HCT116 (cell line): ENCODE measurements around the gene EMX1. TPM values are rescaled to one million over a fixed set of nuclear protein-coding genes. Genes with fewer than 3 reads are reported as not detected.

Experiments used
- ATAC-seq: fragments of 200-7000 bp; cut with Tn5 transposase; 2 replicates; pipeline ENCODE4 v1.9.1; 2020; ENCODE audit warnings: mild to moderate bottlenecking, moderate library complexity
- BruUV-seq: library from RNA; stranded (reverse); fragments of 400-500 nt; replicated peaks from 2 replicates; lab custom pipeline; 2021; lab: Mats Ljungman, UMichigan
- CTCF ChIA-PET: fragments of 300-600 bp; sonication (Branson Sonifier 250); formaldehyde crosslinking; loops from one replicate; lab custom pipeline; 2021; ENCODE audit warnings: antibody characterized with exemption; lab: Charles Lee
- POLR2A ChIA-PET: fragments of 300-600, 350-600 bp; sonication (Branson Sonifier 250); formaldehyde crosslinking; loops from one replicate; lab custom pipeline; 2021; ENCODE audit warnings: antibody characterized with exemption; lab: Charles Lee
- RAD21 ChIA-PET, 2 experiments: fragments of 300-600 bp; sonication (Branson Sonifier 250); formaldehyde crosslinking; loops; one replicate each; lab custom pipeline; 2023; ENCODE audit warnings: low total read pairs in 2 of 2; ENCODE audit not compliant: uncharacterized antibody in 2 of 2, unreplicated experiment in 2 of 2, low non-redundant PET in 1 of 2; lab: Charles Lee
- DNase-seq: peaks from one replicate; pipeline ENCODE4 v3.0.0-alpha.2; 2010; ENCODE audit warnings: low read depth, low spot score
- H2AFZ ChIP-seq: fragments of 200-600 bp; shearing (Covaris generic), sonication (generic); 2 replicates; pipeline ENCODE4 v1.6.1; 2017; ENCODE audit warnings: low read depth, mixed run types, mixed read lengths, antibody characterized with exemption, low read length; ENCODE audit not compliant: poor library complexity, severe bottlenecking
- H3K27ac ChIP-seq: 2 replicates; pipeline ENCODE4 v1.5.1; 2012; ENCODE audit warnings: low read depth, low read length
- H3K27me3 ChIP-seq: fragments of 200-600 bp; sonication (generic); 2 replicates; pipeline ENCODE4 v1.6.1; 2016; ENCODE audit warnings: mixed run types, low read length, mixed read lengths; ENCODE audit not compliant: insufficient read depth
- H3K36me3 ChIP-seq, 2 experiments: fragments of 200-500 bp in 1 of 2; fragments of 200-600 bp in 1 of 2; sonication (Bioruptor generic) in 1 of 2; sonication (generic) in 1 of 2; 2 replicates each; pipeline versions ENCODE4 v1.5.1 to v1.6.1; 2014 to 2016; ENCODE audit warnings: low read length in 2 of 2, inconsistent platforms in 1 of 2, mixed read lengths in 1 of 2, mixed run types in 1 of 2; ENCODE audit not compliant: insufficient read depth in 2 of 2, control insufficient read depth in 1 of 2
- H3K4me1 ChIP-seq, 2 experiments: fragments of 200-600 bp in 1 of 2; sonication (generic) in 1 of 2; 2 replicates each; pipeline versions ENCODE4 v1.5.1 to v1.6.1; 2012 to 2017; ENCODE audit warnings: low read length in 2 of 2, inconsistent platforms in 1 of 2, mild to moderate bottlenecking in 1 of 2, mixed read lengths in 1 of 2, mixed run types in 1 of 2, moderate library complexity in 1 of 2; ENCODE audit not compliant: insufficient read depth in 2 of 2, control insufficient read depth in 1 of 2
- H3K4me2 ChIP-seq: fragments of 200-600 bp; sonication (generic); 2 replicates; pipeline ENCODE4 v1.6.1; 2017; ENCODE audit warnings: mixed run types, low read length, mixed read lengths
- H3K4me3 ChIP-seq, 2 experiments: fragments of 200-600 bp in 1 of 2; sonication (generic) in 1 of 2; replicated peaks in 1 of 2; 2 replicates each; pipeline ENCODE4 v1.5.1; 2011 to 2016; ENCODE audit warnings: low read length in 2 of 2, control low read depth in 1 of 2, low read depth in 1 of 2, mild to moderate bottlenecking in 1 of 2, mixed read lengths in 1 of 2, mixed run types in 1 of 2
- H3K79me2 ChIP-seq: fragments of 200-600 bp; sonication (generic); 2 replicates; pipeline ENCODE4 v1.6.1; 2017; ENCODE audit warnings: mild to moderate bottlenecking, mixed run types, low read length, moderate library complexity, mixed read lengths; ENCODE audit not compliant: insufficient read depth
- H3K9ac ChIP-seq: fragments of 200-600 bp; sonication (generic); 2 replicates; pipeline ENCODE4 v1.6.1; 2016; ENCODE audit warnings: low read length, mixed read lengths
- H3K9me2 ChIP-seq: fragments of 200-600 bp; sonication (generic), shearing (Covaris generic); 2 replicates; pipeline ENCODE4 v1.6.1; 2017; ENCODE audit warnings: mixed run types, mild to moderate bottlenecking, moderate library complexity; ENCODE audit not compliant: insufficient read depth
- H3K9me3 ChIP-seq, 2 experiments: fragments of 200-500 bp in 1 of 2; fragments of 200-600 bp in 1 of 2; sonication (Bioruptor generic) in 1 of 2; sonication (generic) in 1 of 2; 2 replicates each; pipeline ENCODE4 v1.6.1; 2014 to 2017; ENCODE audit warnings: low read length in 2 of 2, mixed read lengths in 2 of 2, inconsistent platforms in 1 of 2, low read depth in 1 of 2, mild to moderate bottlenecking in 1 of 2, mixed run types in 1 of 2, moderate library complexity in 1 of 2; ENCODE audit not compliant: control insufficient read depth in 1 of 2, insufficient read depth in 1 of 2
- H4K20me1 ChIP-seq: fragments of 200-600 bp; sonication (generic), shearing (Covaris generic); 2 replicates; pipeline ENCODE4 v1.6.1; 2017; ENCODE audit warnings: mixed run types, mild to moderate bottlenecking, moderate library complexity; ENCODE audit not compliant: insufficient read depth
- ATF3 ChIP-seq: IDR thresholded peaks from 2 replicates; pipeline ENCODE4 v1.6.1; 2012
- CBX3 ChIP-seq: IDR thresholded peaks from 2 replicates; pipeline ENCODE4 v1.6.1; 2012; ENCODE audit warnings: low read depth
- ELF1 ChIP-seq: IDR thresholded peaks from 2 replicates; pipeline ENCODE4 v1.6.1; 2012; ENCODE audit warnings: low read depth, borderline replicate concordance
- EZH2 ChIP-seq: fragments of 200-600 bp; sonication (generic); IDR thresholded peaks from 2 replicates; pipeline ENCODE4 v1.6.1; 2017; ENCODE audit warnings: antibody characterized with exemption, mixed run types
- EZH2phosphoT487 ChIP-seq: fragments of 200-600 bp; IDR thresholded peaks from 2 replicates; pipeline ENCODE4 v1.6.1; 2018; ENCODE audit warnings: antibody characterized with exemption, borderline replicate concordance
- FOSL1 ChIP-seq: IDR thresholded peaks from 2 replicates; pipeline ENCODE4 v1.6.1; 2012; ENCODE audit warnings: low read depth
- JUND ChIP-seq: IDR thresholded peaks from 2 replicates; pipeline ENCODE4 v1.6.1; 2012
- POLR2AphosphoS5 ChIP-seq: IDR thresholded peaks from 2 replicates; pipeline ENCODE4 v1.6.1; 2011; ENCODE audit warnings: mild to moderate bottlenecking, low read depth, low read length, moderate library complexity
- SP1 ChIP-seq: IDR thresholded peaks from 2 replicates; pipeline ENCODE4 v1.6.1; 2012; ENCODE audit warnings: low read depth
- ZNF274 ChIP-seq: fragments of 200-500 bp; sonication (Bioruptor generic); IDR thresholded peaks from 2 replicates; pipeline ENCODE4 v1.6.1; 2014; ENCODE audit warnings: mild to moderate bottlenecking, low read depth, low read length, inconsistent platforms
- intact Hi-C: fragments of 100-400 bp; cut with micrococcal nuclease; formaldehyde crosslinking; loops from 2 replicates; pipeline ENCODE4 v1.10.0; 2022
- total RNA-seq: library from RNA; stranded (reverse); gene quantifications from one replicate; pipeline ENCODE4 v1.2.1, GENCODE V29; 2021; ENCODE audit not compliant: unreplicated experiment
- TF ChIP-seq, protein P1 (sequence below): IDR thresholded peaks from 2 replicates; pipeline ENCODE4 v1.6.1; 2012; ENCODE audit warnings: low read depth
- TF ChIP-seq, protein P2 (sequence below): IDR thresholded peaks from 2 replicates; pipeline ENCODE4 v1.6.1; 2011; ENCODE audit warnings: mild to moderate bottlenecking, low read length, moderate library complexity; ENCODE audit not compliant: insufficient replicate concordance; ENCODE audit errors: extremely low read depth

The EMX1 gene
- total RNA-seq, 1 experiment from 2014 or later: 3.1 TPM

- no peak overlapping the region for H3K27ac ChIP-seq
- H3K27me3 ChIP-seq: no peaks in the 10 kb centered on the region
- intact Hi-C loops: no loop called here
- DNase-seq (no peak), ATAC-seq (no peak)
- ChIA-PET POLR2A (no interaction called here), RAD21 (no interaction called here), CTCF (no interaction called here)
- no peaks in the 10 kb centered on the region for H4K20me1 ChIP-seq
- no peaks in the 10 kb centered on the region for H3K36me3 ChIP-seq
- no peak overlapping the region for H2AFZ ChIP-seq
- H3K9ac ChIP-seq: no peak overlapping the region
- no peaks in the 10 kb centered on the region for H3K9me2 ChIP-seq
- no peaks in the 10 kb centered on the region for H3K9me3 ChIP-seq
- no peak overlapping the region for H3K4me3 ChIP-seq
- H3K79me2 ChIP-seq: no peaks in the 10 kb centered on the region
- BruUV-seq: no TSS peak
- no peaks in the 10 kb centered on the region for H3K4me1 ChIP-seq
- TF ChIP-seq, protein P1, sequence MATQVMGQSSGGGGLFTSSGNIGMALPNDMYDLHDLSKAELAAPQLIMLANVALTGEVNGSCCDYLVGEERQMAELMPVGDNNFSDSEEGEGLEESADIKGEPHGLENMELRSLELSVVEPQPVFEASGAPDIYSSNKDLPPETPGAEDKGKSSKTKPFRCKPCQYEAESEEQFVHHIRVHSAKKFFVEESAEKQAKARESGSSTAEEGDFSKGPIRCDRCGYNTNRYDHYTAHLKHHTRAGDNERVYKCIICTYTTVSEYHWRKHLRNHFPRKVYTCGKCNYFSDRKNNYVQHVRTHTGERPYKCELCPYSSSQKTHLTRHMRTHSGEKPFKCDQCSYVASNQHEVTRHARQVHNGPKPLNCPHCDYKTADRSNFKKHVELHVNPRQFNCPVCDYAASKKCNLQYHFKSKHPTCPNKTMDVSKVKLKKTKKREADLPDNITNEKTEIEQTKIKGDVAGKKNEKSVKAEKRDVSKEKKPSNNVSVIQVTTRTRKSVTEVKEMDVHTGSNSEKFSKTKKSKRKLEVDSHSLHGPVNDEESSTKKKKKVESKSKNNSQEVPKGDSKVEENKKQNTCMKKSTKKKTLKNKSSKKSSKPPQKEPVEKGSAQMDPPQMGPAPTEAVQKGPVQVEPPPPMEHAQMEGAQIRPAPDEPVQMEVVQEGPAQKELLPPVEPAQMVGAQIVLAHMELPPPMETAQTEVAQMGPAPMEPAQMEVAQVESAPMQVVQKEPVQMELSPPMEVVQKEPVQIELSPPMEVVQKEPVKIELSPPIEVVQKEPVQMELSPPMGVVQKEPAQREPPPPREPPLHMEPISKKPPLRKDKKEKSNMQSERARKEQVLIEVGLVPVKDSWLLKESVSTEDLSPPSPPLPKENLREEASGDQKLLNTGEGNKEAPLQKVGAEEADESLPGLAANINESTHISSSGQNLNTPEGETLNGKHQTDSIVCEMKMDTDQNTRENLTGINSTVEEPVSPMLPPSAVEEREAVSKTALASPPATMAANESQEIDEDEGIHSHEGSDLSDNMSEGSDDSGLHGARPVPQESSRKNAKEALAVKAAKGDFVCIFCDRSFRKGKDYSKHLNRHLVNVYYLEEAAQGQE: no peak
- no peak for TF ChIP-seq EZH2phosphoT487
- TF ChIP-seq, protein P2, sequence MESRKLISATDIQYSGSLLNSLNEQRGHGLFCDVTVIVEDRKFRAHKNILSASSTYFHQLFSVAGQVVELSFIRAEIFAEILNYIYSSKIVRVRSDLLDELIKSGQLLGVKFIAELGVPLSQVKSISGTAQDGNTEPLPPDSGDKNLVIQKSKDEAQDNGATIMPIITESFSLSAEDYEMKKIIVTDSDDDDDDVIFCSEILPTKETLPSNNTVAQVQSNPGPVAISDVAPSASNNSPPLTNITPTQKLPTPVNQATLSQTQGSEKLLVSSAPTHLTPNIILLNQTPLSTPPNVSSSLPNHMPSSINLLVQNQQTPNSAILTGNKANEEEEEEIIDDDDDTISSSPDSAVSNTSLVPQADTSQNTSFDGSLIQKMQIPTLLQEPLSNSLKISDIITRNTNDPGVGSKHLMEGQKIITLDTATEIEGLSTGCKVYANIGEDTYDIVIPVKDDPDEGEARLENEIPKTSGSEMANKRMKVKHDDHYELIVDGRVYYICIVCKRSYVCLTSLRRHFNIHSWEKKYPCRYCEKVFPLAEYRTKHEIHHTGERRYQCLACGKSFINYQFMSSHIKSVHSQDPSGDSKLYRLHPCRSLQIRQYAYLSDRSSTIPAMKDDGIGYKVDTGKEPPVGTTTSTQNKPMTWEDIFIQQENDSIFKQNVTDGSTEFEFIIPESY: no peak
- TF ChIP-seq CBX3: no peak
- TF ChIP-seq POLR2AphosphoS5: no peak
- no peak for TF ChIP-seq EZH2
- TF ChIP-seq SP1: no peak
- TF ChIP-seq ATF3: no peak
- no peak for TF ChIP-seq FOSL1
- TF ChIP-seq JUND: no peak
- TF ChIP-seq ZNF274: no peak
- no peak for TF ChIP-seq ELF1
- no peak overlapping the region for H3K4me2 ChIP-seq
These were observed 51.0 kb downstream of the EMX1 start for GRCh38 chr2:72968286-72968685.
